AG09309 (cell line): ENCODE measurements around the gene DNAJB8.

Experiments
- DNase-seq: peaks from one replicate; pipeline ENCODE4 v3.0.0-alpha.2; 2010; ENCODE audit warnings: low read depth
- H3K4me3 ChIP-seq: 2 replicates; pipeline ENCODE4 v1.5.1; 2011; ENCODE audit warnings: mild to moderate bottlenecking, low read depth, low read length, moderate library complexity; ENCODE audit not compliant: control insufficient read depth
- CTCF ChIP-seq: IDR thresholded peaks from 2 replicates; pipeline ENCODE4 v1.5.1; 2011; ENCODE audit warnings: mild to moderate bottlenecking, low read depth, low read length, inconsistent platforms; ENCODE audit not compliant: insufficient read depth, control insufficient read depth; ENCODE audit errors: missing control alignments

DNAJB8 gene

GRCh38 chr3:128494367-128494650 is 27.6 kb upstream of the DNAJB8 start:
- no peak for TF ChIP-seq CTCF
- no peak overlapping the region for H3K4me3 ChIP-seq
- DNase-seq, result no peak

GRCh38 chr3:128493570-128494366 is 27.1 kb upstream of the DNAJB8 start:
- no peak for DNase-seq
- no peak for TF ChIP-seq CTCF
- no peak overlapping the region for H3K4me3 ChIP-seq

DNA sequence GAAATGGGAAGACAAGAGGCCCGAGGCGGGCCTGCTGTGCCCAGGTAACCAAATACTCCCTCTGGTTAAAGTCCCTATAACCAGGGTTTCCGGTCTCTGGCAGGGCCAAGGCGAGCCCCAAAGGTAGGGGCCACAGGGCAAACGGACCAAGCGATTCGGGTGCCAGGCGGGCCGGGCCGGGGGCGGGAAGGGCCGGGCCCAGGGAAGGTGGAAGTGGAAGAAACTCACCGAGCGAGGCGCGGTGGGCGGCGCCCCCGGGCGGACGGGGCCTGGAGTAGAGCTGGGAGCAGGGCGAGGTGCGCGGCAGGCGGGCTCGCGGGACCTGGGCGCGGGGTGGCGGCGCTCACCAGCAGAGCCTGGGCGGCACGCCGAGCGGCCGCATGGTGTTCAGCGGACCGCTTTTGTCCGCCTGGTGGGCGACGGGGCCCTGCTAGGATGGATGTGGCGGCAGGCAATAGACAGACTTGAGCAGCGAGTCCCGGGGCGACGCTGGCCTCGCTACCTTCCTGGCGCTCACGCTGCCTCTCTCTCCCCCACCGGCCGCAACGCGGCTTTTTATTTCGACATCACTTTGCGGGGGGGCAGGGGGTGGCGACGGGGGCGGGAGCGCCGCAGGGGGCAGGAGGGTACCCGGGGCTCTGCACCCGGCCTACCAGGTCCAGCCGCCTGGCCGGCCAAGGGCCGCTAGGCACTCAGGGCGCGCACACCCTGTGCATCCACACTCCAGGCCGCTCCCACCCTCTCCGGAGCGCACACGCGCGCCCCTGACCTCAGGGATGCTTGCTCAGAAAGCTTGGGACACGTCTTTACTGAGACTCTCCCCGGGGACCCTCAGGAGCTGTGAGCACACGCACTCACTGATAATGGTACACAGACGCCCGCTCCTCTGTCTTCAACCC is 26.2 kb upstream of the DNAJB8 start, which contains the start of gene GATA2:
GATA2 (minus strand) TSS at position 531 of the 899 bp plus-strand sequence. CDS start 6,170 bp downstream, outside the sequence.
- TF ChIP-seq CTCF, result peak; percentile 3
- no peak for DNase-seq
- no peak within 1 kb of the TSS for H3K4me3 ChIP-seq

DNA sequence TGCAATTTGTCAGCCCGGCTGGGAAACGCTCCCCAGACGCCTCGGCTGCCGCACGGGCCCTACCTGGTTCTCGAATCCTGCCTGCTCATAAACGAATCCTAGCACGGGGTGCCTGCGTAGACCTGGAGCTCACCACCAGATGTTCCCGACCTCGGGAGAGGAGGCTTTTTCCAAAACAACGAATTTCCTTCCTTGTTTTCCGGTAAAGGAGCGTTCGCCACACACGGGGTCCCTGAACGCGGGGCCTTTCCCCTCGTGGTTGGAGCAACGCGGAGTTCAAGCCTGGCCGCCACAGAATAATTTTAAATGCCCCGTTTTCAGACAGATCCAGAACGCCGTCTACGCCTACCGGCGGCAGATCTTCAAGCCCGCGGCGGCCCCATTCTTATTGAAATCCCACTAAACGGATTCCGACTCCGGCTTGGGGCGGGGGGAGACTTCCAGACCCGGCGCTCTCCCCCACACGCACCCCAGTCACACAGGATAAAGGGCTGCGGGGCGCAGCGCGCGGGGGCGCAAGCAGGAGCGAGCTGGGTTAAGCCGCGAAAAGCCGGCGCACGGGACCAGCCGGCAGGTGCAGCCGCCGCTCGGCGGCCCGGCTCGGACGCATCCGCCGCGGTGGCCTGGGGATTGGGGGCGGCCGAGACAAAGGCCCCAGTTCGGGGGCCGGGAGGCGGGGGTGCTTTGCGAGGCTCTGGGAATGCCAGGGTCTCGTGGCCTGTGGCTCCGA is 25.4 kb upstream of the DNAJB8 start:
- no peak for TF ChIP-seq CTCF
- DNase-seq, result no peak
- H3K4me3 ChIP-seq, result no peak overlapping the region

DNA sequence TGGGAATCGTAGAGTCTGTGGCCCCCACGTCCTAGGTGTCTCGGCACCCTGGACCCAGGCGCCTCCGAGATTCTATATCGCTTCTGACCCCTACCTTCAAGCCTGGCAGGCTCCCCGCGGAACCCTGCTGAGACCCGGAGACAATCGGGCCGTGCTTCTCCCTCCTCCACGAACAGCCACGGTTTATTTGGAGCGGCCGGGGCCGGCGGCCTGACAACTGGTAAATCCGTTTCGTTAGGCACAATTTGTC is 24.9 kb upstream of the DNAJB8 start:
- no peak overlapping the region for H3K4me3 ChIP-seq
- DNase-seq, result no peak
- TF ChIP-seq CTCF, result no peak

- no peak overlapping the region for H3K4me3 ChIP-seq
- no peak for TF ChIP-seq CTCF
- DNase-seq, result no peak
Measured at GRCh38 chr3:128490915-128491690, 24.4 kb upstream of the DNAJB8 start.
